IPS-NIHi7 (cell line): ENCODE measurements around the gene ARHGEF1.

ENCODE experiments used
- DNase-seq: peaks from one replicate; pipeline ENCODE4 v3.0.0; 2012; ENCODE audit warnings: mixed read lengths; ENCODE audit errors: extremely low spot score

ARHGEF1 gene

DNA sequence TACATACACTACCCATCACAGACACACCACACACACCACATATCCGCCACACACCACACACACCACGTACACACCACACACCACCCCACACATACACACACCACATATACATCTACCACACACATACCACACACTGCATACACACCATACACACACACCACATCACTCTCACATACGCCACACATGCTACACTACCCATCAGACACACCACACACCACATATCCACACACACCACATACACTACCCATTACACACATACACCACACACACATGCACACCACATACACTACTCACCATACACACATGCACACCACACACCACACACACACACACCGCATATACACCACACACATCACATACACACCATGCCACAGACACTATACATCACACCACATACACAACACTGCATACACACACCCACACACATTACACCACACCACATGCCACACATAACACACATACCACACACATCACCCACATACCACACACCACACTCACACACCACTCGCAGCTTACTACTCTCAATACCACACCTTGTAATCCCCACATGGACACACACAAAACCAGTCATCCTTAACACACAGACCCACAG, 35.8 kb downstream of the ARHGEF1 start:
- no peak for DNase-seq

DNA sequence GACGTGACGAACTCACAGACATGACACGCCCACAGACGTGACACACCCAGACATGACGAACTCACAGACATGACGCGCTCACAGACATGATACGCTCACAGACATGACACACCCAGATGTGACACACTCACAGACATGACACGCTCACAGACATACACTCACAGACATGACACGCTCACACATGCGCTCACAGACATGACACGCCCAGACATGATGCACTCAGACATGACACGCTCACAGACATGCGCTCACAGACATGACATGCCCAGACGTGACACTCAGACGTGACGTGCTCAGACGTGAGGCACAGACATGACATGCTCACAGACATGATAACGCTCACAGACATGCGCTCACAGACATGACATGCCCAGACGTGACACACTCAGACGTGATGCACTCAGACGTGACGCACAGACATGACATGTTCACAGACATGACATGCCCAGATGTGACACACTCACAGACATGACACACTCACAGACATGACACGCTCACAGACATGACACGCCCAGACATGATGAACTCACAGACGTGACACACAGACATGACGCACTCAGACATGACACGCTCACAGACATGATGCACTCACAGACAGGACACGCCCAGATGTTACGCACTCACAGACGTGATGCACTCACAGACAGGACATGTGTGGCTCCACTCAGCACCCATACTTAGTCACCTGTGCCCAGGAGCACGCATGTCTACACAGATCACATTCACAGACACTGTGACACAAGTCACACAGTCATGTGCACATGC, 37.1 kb downstream of the ARHGEF1 start:
- no peak for DNase-seq

DNA sequence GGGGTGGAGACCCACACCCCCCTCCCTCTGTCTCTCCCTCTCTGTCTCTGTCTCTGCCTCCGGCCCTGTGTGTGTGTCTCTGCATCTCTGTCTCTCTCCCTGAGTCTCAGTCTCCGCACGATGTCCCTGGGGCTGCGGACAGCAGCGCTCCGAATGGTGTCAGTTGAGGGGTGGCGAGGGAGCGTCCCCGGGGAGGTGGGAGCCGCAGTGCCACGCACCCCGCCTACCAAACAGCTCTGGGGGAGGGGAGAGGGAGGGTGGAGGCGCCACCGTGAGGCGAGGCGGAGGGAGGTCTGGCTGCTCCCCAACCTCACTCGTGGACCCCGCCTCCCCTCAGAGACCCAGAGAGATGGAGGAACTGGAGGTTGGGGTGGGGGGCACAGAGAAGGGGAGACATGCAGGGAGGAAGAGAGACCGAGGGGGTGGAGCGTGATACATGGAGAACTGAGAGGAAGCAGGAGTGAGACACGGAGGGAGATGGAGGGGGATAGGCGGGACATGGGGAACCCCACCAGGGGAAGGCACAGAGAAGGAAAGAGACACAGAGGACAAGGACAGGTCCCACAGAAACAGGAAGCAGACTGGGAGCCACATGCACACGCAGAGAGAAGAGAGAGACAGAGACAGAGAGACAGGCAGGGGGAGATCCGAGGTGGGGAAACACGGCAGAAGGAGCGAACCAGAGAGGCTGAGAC, 38.0 kb downstream of the ARHGEF1 start:
- DNase-seq = no peak

DNA sequence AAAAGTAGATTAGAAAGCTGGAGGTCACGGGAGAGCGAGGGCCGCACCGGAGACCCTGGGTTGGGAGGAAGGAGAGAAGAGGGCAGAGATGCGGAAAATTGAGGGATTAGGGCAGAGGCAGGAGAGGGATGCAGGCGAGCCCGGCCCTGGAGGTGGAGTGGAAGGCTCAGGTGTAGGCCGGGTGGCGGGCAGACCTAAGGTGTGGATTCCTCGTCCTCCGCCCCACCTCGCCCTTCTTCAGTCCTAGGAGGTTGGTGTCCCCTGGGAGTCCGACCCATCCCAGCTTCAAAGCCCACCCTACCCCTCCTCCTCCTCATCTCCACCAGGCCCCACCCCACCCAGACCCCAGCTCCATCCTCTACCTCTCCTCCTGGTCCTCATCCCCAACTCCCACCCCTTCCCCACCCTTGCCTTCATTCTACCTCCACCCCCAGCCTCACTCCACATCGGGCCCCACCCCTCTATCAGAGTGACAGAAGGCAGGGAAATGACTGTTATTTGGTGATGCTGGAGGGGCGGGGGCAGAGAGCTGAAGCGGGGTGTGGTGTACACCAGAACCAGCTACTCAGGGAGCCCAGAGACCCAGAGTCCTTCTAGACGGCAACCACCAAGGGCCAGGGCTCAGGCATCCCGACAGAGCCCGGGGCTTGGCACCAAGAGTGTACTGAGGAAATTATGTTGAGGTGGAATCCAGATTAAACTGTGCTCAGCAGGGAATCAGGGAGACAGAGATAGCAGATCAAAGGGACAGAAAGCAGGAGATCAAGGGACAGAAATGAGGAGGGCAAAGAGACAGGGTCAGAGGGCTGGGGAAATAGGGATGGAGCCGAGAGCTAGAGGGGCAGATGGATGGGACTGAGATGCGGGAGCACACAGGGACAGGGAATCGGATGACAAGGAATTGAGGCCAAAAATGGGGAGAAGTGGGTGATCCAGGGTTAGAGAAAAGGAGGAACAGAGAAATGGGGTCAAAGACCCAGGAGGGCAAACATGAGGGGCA, 38.9 kb downstream of the ARHGEF1 start:
- no peak for DNase-seq

DNA sequence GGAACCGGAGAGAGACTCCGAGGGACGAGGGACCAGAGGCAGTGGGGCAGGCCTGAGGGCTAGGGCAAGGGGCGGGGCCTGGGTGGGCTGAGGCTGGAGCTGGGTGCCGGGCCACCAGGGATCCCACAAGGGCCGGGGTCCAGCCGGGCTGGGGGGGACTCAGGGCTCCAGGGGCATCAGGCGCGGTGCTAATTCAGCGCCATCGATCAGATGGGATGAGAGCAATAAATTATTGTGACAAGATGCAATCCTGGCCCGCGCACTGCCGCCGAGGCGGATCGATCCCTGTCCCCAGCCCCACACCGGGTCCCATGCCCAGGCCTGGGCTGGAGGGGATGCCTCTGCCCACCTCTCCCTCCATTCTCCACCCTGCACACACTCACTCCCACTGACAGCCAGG, 39.6 kb downstream of the ARHGEF1 start:
- DNase-seq = no peak

DNA sequence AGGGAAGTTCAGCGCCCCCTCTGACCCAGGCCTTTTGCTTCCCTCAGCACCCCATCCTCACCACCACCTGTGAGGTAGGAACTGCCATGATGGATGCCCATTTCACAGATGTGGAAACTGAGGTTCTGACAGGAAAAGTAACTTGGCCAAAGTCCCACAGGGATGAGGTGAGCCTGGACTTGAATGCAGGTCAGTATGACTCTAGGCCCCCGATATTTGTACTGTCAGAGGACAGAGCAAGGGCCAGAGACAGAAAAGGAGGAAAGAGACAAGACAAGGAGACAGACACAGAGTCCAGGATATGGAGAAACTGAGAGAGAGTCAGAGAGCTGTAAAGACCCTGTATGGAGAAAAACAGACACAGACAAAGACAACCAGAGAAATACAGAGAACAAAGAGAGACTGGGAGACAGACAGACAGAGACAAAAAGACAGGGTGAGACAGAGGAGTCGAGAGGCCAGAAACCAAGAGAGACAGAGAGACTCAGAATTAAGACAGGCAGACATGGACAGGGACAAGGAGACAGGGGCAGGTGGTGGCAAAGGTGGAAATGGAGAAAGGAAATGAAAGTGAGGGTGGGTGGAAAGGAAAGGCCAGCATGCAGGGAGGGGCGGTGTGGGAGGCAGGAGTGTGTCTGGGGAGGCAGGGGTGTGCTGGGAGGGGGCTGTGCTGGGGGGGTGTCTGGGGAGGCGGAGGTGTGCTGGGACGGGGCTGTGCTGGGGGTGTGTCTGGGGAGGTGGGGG, 40.2 kb downstream of the ARHGEF1 start:
- no peak for DNase-seq

DNA sequence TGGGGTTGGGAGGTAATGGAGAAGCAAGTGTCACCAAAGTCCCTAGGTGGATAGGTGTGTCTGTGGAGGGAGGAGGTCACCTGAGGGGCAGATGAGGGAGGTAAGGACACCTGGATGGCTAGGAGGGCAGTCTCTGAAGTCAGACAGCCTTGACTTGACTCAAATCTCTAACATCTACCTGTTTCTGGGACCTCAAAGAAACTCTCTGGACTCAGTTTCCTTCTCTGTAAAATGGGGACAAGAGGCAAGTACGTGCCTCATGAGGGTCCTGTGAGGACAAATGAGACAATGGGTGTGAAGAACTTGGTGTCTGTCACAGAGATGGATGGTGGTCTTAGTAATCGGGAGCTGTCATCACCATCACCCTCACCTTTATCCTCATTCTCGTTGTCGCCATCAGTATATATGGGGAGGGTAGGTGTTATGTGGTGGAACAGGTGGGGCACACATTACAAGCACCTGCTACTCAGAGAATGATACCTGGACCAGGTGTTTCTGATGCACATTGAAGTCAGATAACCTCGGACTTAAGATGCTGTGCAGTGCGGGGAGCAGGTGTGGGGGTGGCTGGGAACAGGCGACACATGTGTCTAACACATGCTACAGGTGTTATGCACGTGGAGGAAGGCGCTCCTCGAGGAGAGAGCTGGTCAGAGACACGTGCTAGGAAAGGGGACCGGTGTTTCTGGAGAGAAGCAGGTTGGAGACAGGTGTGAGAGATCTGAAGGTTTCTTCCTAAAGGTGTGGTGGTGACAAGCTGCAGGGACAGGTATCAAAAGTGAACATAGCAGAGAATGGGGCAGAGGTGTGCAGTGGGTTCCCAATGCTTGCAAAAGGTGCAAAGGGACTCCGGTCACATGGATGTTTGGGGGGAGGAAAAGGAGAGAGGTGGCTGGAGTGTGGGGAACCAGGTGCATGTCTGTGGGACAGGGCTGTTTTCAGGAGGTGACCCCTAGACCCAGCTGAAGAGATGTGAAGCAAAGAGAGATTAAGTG, 41.5 kb downstream of the ARHGEF1 start:
- DNase-seq = no peak

DNA sequence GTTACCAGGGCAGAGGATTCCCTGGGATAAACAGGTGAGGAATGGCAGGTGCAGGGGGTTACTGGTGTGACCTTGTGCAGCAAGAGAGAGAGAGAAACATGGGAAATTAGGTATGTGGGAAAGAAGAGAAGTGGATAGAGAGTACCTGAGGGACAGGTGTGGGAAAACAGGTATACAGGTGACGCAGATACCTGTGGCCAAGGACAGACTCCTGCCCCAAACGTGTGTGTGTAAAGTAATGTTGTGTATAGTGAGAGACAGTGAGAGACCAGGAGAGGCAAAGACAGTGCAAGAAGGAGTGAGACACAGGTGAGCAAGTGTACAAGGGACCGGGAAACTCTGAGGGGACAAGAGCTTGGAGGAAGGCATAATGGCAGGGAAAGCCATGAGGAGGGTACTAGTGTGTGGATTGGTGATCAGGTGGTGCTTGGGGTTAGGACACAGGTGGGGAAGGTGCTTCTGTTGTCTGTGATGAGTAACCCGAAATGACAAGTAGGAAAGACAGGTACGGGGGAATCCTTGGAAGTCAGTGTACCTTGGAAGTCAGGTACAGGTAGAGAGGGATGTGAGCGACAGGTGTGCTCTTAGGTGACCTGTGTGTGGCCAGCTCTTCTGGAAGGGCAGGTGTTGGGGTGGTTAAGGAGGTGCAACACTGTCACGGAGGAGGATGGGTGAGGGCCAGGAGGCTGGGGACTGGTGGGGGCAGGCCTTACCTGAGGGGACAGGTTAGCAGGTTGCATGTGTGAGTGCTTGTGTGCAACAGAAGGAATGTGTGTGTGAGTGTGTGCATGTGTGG, 42.4 kb downstream of the ARHGEF1 start:
- DNase-seq = no peak

DNA sequence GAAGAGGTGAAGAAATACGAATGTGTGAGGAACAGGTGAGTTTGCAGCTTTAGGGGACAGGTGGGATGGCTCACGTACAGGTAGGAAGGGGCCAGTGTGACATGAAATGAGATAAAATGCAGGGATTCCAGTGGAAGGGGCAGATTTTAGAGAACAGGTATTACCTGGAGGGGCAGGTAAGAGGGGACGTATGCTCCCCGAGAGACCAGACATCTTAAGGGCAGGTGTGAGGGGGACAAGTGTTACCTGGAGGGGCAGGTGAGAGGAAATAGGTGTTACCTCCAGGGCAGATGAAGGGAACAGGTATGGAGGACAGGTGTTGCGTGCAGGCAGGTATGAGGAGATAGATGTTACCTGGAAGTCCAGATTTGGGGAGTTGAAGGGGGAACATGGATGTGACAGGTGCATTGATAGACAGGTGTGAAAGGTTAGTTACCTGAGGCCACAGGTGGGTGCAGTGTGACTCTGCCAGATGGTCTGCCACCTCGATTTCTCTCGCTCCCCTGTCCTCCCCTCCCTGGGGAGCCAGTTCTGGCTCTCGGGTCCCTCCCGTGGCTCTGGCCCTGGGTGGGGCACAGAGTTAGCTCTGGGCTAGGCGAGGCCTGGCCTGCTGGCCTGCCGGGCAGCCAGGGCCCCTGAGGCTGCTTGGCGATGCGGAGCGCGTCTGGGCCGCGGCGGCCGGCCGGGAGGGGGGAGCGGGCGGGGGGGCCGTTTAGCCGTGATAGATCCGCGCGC, 43.2 kb downstream of the ARHGEF1 start:
- DNase-seq = no peak

DNA sequence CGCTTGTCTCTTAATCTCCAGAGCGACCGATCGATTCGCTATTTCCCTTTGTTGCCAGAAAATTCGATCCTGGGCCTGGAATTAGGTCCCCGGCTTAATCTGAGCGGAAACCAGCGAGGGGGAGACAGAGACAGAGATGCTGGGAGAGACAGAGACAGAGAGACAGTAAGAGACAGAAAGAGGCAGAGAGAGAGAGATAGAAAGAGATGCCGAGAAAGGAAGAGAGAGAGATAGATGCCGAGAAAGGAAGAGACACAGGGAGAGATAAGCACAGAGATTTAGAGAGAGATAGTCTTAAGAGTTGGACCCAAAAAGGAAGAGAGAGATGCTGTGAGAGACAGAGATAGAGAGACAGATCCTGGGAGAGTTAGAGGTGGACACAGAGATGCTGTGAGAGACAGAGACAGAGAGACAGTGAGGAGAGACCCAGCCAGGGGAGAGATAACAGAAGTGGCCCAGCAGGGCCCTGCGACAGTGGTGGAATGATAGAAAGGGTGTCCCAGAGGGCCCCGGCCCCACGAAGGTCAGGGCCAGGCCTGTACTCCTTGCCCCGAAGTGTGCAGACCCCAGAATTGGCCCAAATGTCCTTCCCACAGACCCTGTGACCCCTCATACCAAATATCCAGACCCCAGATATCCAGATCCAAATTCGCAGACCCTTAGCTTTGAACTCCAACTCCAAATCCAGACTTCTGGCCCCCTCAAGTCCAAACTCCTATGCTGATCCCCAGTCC, 43.9 kb downstream of the ARHGEF1 start:
- no peak for DNase-seq

DNA sequence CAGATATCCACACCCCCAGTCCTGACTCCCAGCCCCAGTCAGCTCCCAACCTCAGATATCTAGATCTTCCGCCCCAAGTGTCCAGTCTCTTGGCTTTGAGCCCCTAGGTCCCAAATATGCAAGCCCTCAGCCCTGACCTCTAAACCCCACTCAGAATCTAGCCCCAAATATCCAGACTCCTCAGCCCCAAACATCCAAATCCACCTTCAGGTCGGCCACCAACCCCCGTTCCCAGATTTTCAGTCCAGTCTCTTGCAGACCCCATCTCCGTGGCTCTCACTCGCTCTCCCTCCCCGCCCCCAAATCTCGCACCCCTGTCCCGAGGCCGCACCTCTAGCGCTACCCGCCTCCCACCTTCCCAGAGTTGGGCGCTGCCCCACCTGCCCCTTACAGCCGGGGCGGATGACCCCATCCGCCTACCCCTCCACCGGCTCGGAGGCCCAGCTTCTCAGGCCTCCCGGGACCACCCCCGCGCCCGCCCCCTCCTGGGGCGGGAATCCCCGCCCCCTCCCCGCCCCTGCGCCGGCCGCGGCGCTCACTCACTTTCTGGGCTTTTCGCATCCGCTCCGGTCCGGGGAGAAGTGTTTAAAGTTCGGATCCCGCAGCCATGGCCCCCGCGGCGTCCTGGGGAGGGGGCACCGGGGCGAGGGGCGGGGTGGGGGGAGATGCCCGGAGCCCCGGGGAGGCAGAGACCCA, 44.7 kb downstream of the ARHGEF1 start:
- DNase-seq = peak; percentile 70

DNA sequence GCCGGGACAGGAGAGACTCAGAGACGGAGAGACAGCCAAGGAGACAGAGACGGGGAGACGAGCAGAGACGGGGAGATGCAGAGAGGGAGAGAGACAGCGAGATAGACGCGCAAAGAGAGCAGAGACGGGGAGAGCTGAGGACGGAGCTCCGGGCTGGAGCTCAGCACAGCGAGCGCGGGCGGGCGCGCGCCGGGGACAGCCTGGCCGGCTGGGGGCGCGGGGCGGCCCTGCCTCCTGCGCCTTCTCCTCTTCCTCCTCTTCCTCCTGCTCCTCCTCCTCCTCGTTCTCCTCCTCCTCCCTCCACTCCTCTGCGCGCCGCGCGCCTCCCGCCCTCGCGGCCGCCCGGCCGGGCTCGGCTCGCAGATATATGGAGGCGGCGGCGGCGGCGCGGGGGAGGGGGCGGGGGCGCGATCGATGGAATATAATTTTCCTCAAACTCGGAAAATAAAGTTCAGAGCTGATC, 45.3 kb downstream of the ARHGEF1 start, which contains the start of gene ERFL:
Gene ERFL (minus strand): TSS at position 229 of the 463 bp plus-strand sequence. CDS start 15,530 bp downstream, outside the sequence.
- DNase-seq = no peak

DNA sequence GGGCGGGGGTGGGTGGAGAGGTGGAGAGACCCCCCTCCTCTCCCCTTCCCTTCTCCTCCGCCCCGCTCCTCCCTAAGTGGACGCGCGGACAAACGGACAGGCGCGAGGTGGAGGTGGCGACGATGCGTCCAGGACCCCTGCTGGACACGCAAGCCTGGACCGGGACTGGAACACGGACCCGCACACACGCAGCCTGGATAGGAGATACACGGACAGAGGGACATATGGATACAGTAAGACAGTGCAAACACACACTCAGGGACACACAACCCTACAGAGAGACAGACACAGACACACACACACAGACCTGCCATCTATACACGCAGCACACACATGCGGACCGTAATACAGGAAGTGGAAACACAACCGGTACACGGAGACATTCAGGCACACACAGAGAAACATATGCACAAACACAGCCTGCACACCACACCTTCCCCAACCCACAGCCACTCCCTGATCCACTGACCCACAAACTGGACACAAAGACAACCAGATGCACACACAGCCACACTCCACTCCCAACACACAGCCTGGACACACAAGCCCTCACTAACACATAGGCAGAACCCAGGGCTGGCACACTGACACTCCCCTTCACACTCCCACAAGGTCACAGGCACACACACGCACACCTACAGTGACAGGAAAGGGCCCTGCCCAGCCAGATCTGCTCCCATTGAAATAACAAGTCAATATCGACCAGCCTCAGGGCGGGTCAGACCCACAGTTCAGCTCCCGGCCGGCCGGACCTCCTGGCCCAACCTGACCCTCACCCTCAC, 46.0 kb downstream of the ARHGEF1 start:
- DNase-seq = no peak

DNA sequence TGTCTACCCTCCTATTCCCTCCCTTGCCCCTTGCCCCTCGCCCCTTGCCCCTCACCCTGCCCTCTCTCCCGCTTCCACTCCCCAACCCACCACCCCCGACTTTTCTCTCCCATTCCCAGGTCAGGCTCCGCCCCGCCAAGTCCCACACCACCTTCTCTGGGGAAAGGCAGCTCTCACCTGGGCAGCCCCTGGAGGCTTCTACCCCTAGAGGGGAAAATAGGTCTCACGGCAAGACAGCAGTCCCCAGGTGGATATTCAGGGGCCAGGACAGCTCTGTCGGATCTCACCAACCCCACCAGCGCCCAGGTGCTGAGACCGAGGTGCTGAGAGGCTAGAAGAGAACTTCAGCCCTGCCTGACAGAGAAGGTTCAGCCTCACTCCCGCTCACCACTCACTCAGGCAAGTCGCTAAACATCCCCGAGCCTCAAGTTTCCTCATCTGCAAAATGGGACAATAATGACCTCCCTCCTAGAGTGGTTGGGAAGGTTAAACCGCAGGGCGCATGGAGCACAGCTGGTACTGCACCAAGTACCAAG, 46.6 kb downstream of the ARHGEF1 start:
- no peak for DNase-seq

DNA sequence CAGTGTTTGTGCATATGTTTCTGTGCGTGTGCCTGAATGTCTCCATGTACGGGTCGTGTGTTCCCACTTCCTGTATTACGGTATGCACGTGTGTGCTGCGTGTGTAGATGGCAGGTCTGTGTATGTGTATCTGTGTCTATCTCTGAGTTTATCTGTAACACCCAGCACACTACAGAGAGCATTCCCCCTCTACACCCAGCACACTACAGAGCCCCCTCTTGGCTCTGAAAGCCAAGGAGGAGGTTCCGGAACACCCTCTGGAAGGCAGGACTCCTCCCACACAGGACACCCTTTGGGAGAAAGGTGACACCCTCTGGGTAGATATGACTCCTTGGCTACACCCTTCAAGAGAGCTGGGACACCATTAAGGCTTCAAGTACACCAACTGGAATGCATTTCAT, 47.3 kb downstream of the ARHGEF1 start:
- no peak for DNase-seq
